SK-N-SH (cell line): ENCODE data around the gene DEGS2. TPM values are rescaled to one million over a fixed set of nuclear protein-coding genes. Genes with fewer than 3 reads are reported as not detected.

Experiments used
- CTCF ChIA-PET: fragments of 300-600, 350-600 bp; formaldehyde crosslinking; extraction: SDS; loops from one replicate; lab custom pipeline; 2021; lab: Yijun Ruan, JAX
- POLR2A ChIA-PET: fragments of 350-600 bp; sonication (Branson Sonifier 250); formaldehyde crosslinking; extraction: SDS; loops from one replicate; lab custom pipeline; 2020; ENCODE audit warnings: antibody characterized with exemption, inconsistent platforms; lab: Yijun Ruan, JAX
- DNase-seq: peaks from one replicate; pipeline ENCODE4 v3.0.0; 2012
- H2AFZ ChIP-seq: fragments of 200-600 bp; sonication (generic); 2 replicates; pipeline ENCODE4 v1.8.1; 2016; ENCODE audit warnings: antibody characterized with exemption, mild to moderate bottlenecking, low read depth
- H3F3A ChIP-seq: fragments of 200-600 bp; sonication (generic); replicated peaks from 2 replicates; pipeline ENCODE3; 2016; ENCODE audit warnings: antibody characterized with exemption, mild to moderate bottlenecking; ENCODE audit not compliant: insufficient read depth
- H3K27ac ChIP-seq, 2 experiments: fragments of 200-500 bp in 1 of 2; fragments of 200-600 bp in 1 of 2; sonication (Bioruptor generic) in 1 of 2; sonication (generic), shearing (Covaris generic) in 1 of 2; 2 replicates each; pipeline versions ENCODE4 v1.5.1 to v1.6.1; 2014 to 2016; ENCODE audit warnings: low read depth in 2 of 2, inconsistent platforms in 1 of 2, low read length in 1 of 2, mild to moderate bottlenecking in 1 of 2, mixed read lengths in 1 of 2
- H3K27me3 ChIP-seq: fragments of 200-600 bp; sonication (generic), shearing (Covaris generic); 2 replicates; pipeline ENCODE4 v1.6.1; 2016; ENCODE audit warnings: mixed run types; ENCODE audit not compliant: insufficient read depth
- H3K36me3 ChIP-seq, 2 experiments: fragments of 200-500 bp in 1 of 2; fragments of 200-600 bp in 1 of 2; sonication (Bioruptor generic) in 1 of 2; sonication (generic) in 1 of 2; replicated peaks in 1 of 2; 2 replicates each; pipeline versions ENCODE3 to v1.5.1; 2014 to 2016; ENCODE audit warnings: low read length in 1 of 2, mild to moderate bottlenecking in 1 of 2; ENCODE audit not compliant: insufficient read depth in 2 of 2, control insufficient read depth in 1 of 2
- H3K4me1 ChIP-seq, 2 experiments: fragments of 200-500 bp in 1 of 2; fragments of 200-600 bp in 1 of 2; sonication (Bioruptor generic) in 1 of 2; sonication (generic), shearing (Covaris generic) in 1 of 2; 2 replicates each; pipeline versions ENCODE4 v1.5.1 to v1.6.1; 2014 to 2016; ENCODE audit warnings: low read depth in 1 of 2, low read length in 1 of 2, mixed run types in 1 of 2; ENCODE audit not compliant: insufficient read depth in 2 of 2, control insufficient read depth in 1 of 2
- H3K4me2 ChIP-seq: fragments of 200-600 bp; sonication (generic), shearing (Covaris generic); 2 replicates; pipeline ENCODE4 v1.6.1; 2017; ENCODE audit warnings: mixed run types
- H3K4me3 ChIP-seq, 2 experiments: fragments of 200-500 bp in 1 of 2; fragments of 200-600 bp in 1 of 2; sonication (Bioruptor generic) in 1 of 2; sonication (generic), shearing (Covaris generic) in 1 of 2; 2 replicates each; pipeline versions ENCODE4 v1.5.1 to v1.8.1; 2014 to 2016; ENCODE audit warnings: low read depth in 2 of 2, inconsistent platforms in 1 of 2, low read length in 1 of 2, mild to moderate bottlenecking in 1 of 2, mixed read lengths in 1 of 2, moderate library complexity in 1 of 2
- H3K79me2 ChIP-seq: fragments of 200-600 bp; sonication (generic); 2 replicates; pipeline ENCODE4 v1.8.1; 2017; ENCODE audit warnings: mild to moderate bottlenecking; ENCODE audit not compliant: insufficient read depth
- H3K9ac ChIP-seq: fragments of 200-600 bp; sonication (generic); 2 replicates; pipeline ENCODE4 v1.6.1; 2017; ENCODE audit warnings: mixed run types
- H3K9me2 ChIP-seq: fragments of 200-600 bp; sonication (generic); 2 replicates; pipeline ENCODE4 v1.6.1; 2017; ENCODE audit warnings: mixed run types
- H3K9me3 ChIP-seq: fragments of 200-600 bp; sonication (generic); 2 replicates; pipeline ENCODE4 v1.6.1; 2017; ENCODE audit warnings: mixed run types, mild to moderate bottlenecking, moderate library complexity
- H4K20me1 ChIP-seq: fragments of 200-600 bp; sonication (generic); 2 replicates; pipeline ENCODE4 v1.6.1; 2017; ENCODE audit warnings: mild to moderate bottlenecking, mixed run types; ENCODE audit not compliant: insufficient read depth
- EP300 ChIP-seq, 2 experiments: IDR thresholded peaks; 2 replicates each; pipeline versions ENCODE4 v1.4.0 to v1.6.1; 2012; ENCODE audit warnings: borderline replicate concordance in 1 of 2, low read depth in 1 of 2, low read length in 1 of 2
- FOXM1 ChIP-seq: IDR thresholded peaks from 2 replicates; pipeline ENCODE4 v1.4.0; 2012; ENCODE audit warnings: low read depth, mild to moderate bottlenecking
- MEF2A ChIP-seq: IDR thresholded peaks from 2 replicates; pipeline ENCODE4 v1.4.0; 2012; ENCODE audit warnings: low read depth, borderline replicate concordance
- MXI1 ChIP-seq: IDR thresholded peaks from 2 replicates; pipeline ENCODE4 v1.6.1; 2012; ENCODE audit warnings: mild to moderate bottlenecking, low read depth, low read length, improper control_type of control experiment
- NRF1 ChIP-seq: IDR thresholded peaks from 2 replicates; pipeline ENCODE4 v1.6.1; 2012; ENCODE audit warnings: low read depth, mild to moderate bottlenecking, low read length
- RAD21 ChIP-seq: IDR thresholded peaks from 2 replicates; pipeline ENCODE4 v1.6.1; 2012; ENCODE audit warnings: mild to moderate bottlenecking, low read length
- RCOR1 ChIP-seq: fragments of 150-350 bp; IDR thresholded peaks from 2 replicates; pipeline ENCODE4 v1.6.1; 2017; ENCODE audit warnings: antibody characterized with exemption, low read length
- SMC3 ChIP-seq: IDR thresholded peaks from 2 replicates; pipeline ENCODE4 v1.6.1; 2012; ENCODE audit warnings: low read depth, low read length, improper control_type of control experiment
- WGBS: methylation state at CpG from one replicate; pipeline ENCODE4 v1.1.6; 2017; ENCODE audit warnings: low lambda C conversion rate; 5-methylcytosine and 5-hydroxymethylcytosine counted together
- polyA plus RNA-seq, 3 experiments: library from polyadenylated mRNA; depleted of rRNA; stranded (reverse); fragments of >200 nt; gene quantifications; 2 replicates each; pipeline ENCODE4 v1.2.3, GENCODE V29; 2012
- TF ChIP-seq, protein P1 (sequence below): IDR thresholded peaks from 2 replicates; pipeline ENCODE4 v1.4.0; 2012; ENCODE audit warnings: low read depth
- TF ChIP-seq, protein P2 (sequence below): IDR thresholded peaks from 2 replicates; pipeline ENCODE4 v1.6.1; 2012; ENCODE audit warnings: mild to moderate bottlenecking, low read depth, low read length, moderate library complexity

Gene DEGS2
- polyA plus RNA-seq, 1 of the 3 experiments (the other 2 are of a cell fraction), result 0.02 TPM

DNA sequence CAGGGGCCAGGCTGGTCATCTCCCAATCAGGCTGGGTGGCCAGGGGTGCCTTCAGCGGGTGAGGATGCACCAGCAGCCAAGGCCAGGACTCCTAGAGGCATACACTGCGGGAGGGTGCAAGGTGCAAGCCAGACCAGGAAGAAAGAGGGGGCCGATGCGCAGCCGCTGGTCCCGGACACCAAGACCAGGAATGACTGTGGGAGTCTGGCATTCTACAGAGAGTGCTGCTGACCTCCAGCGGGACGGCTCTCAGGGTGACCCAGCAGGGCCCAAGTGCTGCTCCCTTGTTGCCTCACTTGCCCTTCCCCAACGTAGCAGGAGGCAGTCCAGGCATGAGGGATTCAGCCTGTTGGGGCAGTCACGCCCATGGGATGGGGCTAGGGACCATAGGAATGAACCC, 35.8 kb downstream of the DEGS2 start:
- Histone ChIP-seq H3K4me2 (no peak overlapping the region), H3K4me3 (no peak overlapping the region), H3K79me2 (no peaks in the 10 kb centered on the region), H3K9ac (no peak overlapping the region), H3K27ac (no peak overlapping the region), H3K9me3 (no peaks in the 10 kb centered on the region), H3K4me1 (peaks cover 0 to 14% of the 10 kb centered on the region in 2 experiments; a peak in 2 of 4 replicates), H3K9me2 (no peaks in the 10 kb centered on the region), H3F3A (no peaks in the 10 kb centered on the region), H4K20me1 (no peaks in the 10 kb centered on the region), H2AFZ (no peak overlapping the region), H3K36me3 (peaks cover 0 to 3% of the 10 kb centered on the region in 2 experiments), H3K27me3 (no peaks in the 10 kb centered on the region)
- TF ChIP-seq MEF2A, result no peak
- TF ChIP-seq, protein P1, sequence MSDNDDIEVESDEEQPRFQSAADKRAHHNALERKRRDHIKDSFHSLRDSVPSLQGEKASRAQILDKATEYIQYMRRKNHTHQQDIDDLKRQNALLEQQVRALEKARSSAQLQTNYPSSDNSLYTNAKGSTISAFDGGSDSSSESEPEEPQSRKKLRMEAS, result no peak
- no peak for TF ChIP-seq RAD21
- TF ChIP-seq MXI1, result no peak
- WGBS, result 90% methylated on average over 6 of the region's 10 CpGs
- DNase-seq, result no peak
- ChIA-PET CTCF (interaction anchor here (1.3 to 1.9 kb wide), 2 partner anchors 9 to 69 kb away, joined by 4 to 5 read pairs; no protein-coding TSS in a partner anchor), POLR2A (no interaction called here)

DNA sequence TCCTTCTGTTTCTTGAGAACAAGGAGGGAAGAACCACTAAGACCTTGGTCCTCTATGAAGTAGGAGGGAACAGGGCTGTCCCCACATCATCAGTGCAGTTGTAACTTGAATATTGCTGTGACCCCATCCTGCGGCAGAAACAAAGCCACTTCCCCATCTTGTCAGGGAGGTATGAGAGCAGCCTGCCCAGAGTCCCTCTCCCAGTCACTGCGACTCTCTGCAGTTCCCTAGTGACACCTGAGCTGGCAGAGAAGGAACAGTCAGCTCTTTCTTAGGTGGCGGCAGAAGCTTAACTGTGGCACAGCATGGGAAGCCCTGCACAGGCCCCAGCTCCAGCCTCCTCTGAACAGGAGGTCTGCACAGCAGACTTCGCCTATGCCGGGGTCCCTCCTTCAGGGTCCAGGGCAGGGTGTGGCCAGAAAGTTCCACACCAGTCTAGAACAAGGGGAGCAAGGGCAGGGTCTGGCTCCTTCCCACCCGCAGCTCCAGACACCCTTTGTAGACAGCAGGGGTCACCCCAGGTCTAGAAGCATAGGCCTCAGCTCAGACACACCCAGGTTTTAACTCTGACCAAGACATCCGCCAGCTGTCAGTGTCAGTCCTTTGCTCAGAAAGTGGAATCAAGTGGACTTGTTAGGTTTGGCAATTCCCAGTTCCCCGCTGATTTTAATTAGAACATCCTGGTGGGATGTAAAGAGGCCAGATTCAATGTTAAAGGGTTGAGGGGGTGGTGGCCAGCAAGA, 36.8 kb downstream of the DEGS2 start:
- 95% methylated on average over 8 of the region's 8 CpGs for WGBS
- H3K4me2 ChIP-seq, result no peak overlapping the region
- H2AFZ ChIP-seq, result no peak overlapping the region

More for the DNA sequence above, 36.8 kb downstream of the DEGS2 start:
- Histone ChIP-seq H3K27me3 (no peaks in the 10 kb centered on the region), H3K9me2 (no peaks in the 10 kb centered on the region), H3K4me3 (no peak overlapping the region), H4K20me1 (no peaks in the 10 kb centered on the region), H3K79me2 (no peaks in the 10 kb centered on the region), H3K36me3 (peaks cover 0 to 3% of the 10 kb centered on the region in 2 experiments), H3K9me3 (no peaks in the 10 kb centered on the region), H3K9ac (no peak overlapping the region), H3F3A (no peaks in the 10 kb centered on the region), H3K4me1 (peaks cover 0 to 4% of the 10 kb centered on the region in 2 experiments; a peak in 1 of 4 replicates), H3K27ac (no peak overlapping the region)
- DNase-seq, result no peak
- CTCF ChIA-PET, result interaction anchor here (0.8 to 3.3 kb wide), 7 partner anchors 10 to 140 kb away, joined by 3 to 20 read pairs (median 7); no protein-coding TSS in a partner anchor
- TF ChIP-seq SMC3 (peak; percentile 30; the same call in 1 of the 2 replicates), NRF1 (no peak), EP300 (IDR thresholded peaks at IDR 0.05; ENCODE audit: borderline replicate concordance in 1 of 2, low read depth in 1 of 2, low read length in 1 of 2) (no peak), RAD21 (peak; percentile 57), FOXM1 (no peak), RCOR1 (no peak)
- TF ChIP-seq, protein P2, sequence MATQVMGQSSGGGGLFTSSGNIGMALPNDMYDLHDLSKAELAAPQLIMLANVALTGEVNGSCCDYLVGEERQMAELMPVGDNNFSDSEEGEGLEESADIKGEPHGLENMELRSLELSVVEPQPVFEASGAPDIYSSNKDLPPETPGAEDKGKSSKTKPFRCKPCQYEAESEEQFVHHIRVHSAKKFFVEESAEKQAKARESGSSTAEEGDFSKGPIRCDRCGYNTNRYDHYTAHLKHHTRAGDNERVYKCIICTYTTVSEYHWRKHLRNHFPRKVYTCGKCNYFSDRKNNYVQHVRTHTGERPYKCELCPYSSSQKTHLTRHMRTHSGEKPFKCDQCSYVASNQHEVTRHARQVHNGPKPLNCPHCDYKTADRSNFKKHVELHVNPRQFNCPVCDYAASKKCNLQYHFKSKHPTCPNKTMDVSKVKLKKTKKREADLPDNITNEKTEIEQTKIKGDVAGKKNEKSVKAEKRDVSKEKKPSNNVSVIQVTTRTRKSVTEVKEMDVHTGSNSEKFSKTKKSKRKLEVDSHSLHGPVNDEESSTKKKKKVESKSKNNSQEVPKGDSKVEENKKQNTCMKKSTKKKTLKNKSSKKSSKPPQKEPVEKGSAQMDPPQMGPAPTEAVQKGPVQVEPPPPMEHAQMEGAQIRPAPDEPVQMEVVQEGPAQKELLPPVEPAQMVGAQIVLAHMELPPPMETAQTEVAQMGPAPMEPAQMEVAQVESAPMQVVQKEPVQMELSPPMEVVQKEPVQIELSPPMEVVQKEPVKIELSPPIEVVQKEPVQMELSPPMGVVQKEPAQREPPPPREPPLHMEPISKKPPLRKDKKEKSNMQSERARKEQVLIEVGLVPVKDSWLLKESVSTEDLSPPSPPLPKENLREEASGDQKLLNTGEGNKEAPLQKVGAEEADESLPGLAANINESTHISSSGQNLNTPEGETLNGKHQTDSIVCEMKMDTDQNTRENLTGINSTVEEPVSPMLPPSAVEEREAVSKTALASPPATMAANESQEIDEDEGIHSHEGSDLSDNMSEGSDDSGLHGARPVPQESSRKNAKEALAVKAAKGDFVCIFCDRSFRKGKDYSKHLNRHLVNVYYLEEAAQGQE, result no peak
- TF ChIP-seq, protein P1, result no peak
- POLR2A ChIA-PET, result interaction anchor here (0.8 kb wide), 1 partner anchor 20 kb away, joined by 3 read pairs; no protein-coding TSS in a partner anchor
